PC-3 (cell line): ENCODE data around the gene GALK2.
"Not testable (repeated sequence)": the region's sequence is repeated elsewhere in the genome, so short reads cannot be mapped to it uniquely, and the experiment has no call there.

Source experiments
- CTCF ChIP-seq: fragments of 300-600 bp; sonication (generic); conservative IDR thresholded peaks from 2 replicates; pipeline ENCODE4 v1.5.1; 2017; ENCODE audit warnings: antibody characterized with exemption, low read depth, mild to moderate bottlenecking, low read length
- EZH2 ChIP-seq: fragments of 300-600 bp; sonication (generic); IDR thresholded peaks from one replicate; pipeline ENCODE4 v1.6.1; 2017; ENCODE audit warnings: antibody characterized with exemption, mild to moderate bottlenecking, low read length; ENCODE audit not compliant: unreplicated experiment
- EZH2phosphoT487 ChIP-seq: fragments of 300-600 bp; sonication (generic); IDR thresholded peaks from 2 replicates; pipeline ENCODE4 v1.6.1; 2018; ENCODE audit warnings: mild to moderate bottlenecking, antibody characterized with exemption, low read length, borderline replicate concordance

GRCh38 chr15:49265117-49265516 is 95.1 kb downstream of the GALK2 start:
- TF ChIP-seq CTCF, EZH2phosphoT487, EZH2: not testable (repeated sequence)
